Trophoblast cell (in vitro differentiated cells and primary cell): ENCODE measurements around the gene VRK3.

Experiments
- DNase-seq, 2 donors: peaks; one replicate each; pipeline ENCODE4 v3.0.0-alpha.2; 2016
- H2AFZ ChIP-seq: 2 replicates; pipeline ENCODE4 v1.6.1; 2013; ENCODE audit warnings: low read length, moderate library complexity, mild to moderate bottlenecking; ENCODE audit not compliant: insufficient read depth, poor library complexity
- H2AK5ac ChIP-seq: 2 replicates; pipeline ENCODE4 v1.6.1; 2013; ENCODE audit warnings: mild to moderate bottlenecking, low read length
- H2BK120ac ChIP-seq: 2 replicates; pipeline ENCODE4 v1.6.1; 2013; ENCODE audit warnings: low read length, mild to moderate bottlenecking, moderate library complexity; ENCODE audit not compliant: insufficient read depth, poor library complexity
- H2BK12ac ChIP-seq: 2 replicates; pipeline ENCODE4 v1.6.1; 2013; ENCODE audit warnings: mild to moderate bottlenecking, low read length, moderate library complexity
- H2BK5ac ChIP-seq: 2 replicates; pipeline ENCODE4 v1.6.1; 2013; ENCODE audit warnings: low read length, low read depth, moderate library complexity, mild to moderate bottlenecking; ENCODE audit not compliant: poor library complexity
- H3K14ac ChIP-seq: 2 replicates; pipeline ENCODE4 v1.6.1; 2013; ENCODE audit warnings: mild to moderate bottlenecking, low read length
- H3K18ac ChIP-seq: 2 replicates; pipeline ENCODE4 v1.6.1; 2013; ENCODE audit warnings: mild to moderate bottlenecking, low read length
- H3K23ac ChIP-seq: 2 replicates; pipeline ENCODE4 v1.6.1; 2013; ENCODE audit warnings: low read length
- H3K27ac ChIP-seq: 2 replicates; pipeline ENCODE4 v1.5.1; 2013; ENCODE audit warnings: low read depth, mild to moderate bottlenecking, inconsistent platforms, low read length, moderate library complexity
- H3K27me3 ChIP-seq: 2 replicates; pipeline ENCODE4 v1.6.1; 2013; ENCODE audit warnings: inconsistent platforms, mild to moderate bottlenecking, low read length, moderate library complexity; ENCODE audit not compliant: insufficient read depth
- H3K36me3 ChIP-seq, 2 experiments: 1 replicate in 1 of 2; 2 replicates in 1 of 2; pipeline ENCODE4 v1.6.1; 2013; ENCODE audit warnings: low read length in 2 of 2, mild to moderate bottlenecking in 2 of 2, moderate library complexity in 1 of 2; ENCODE audit not compliant: insufficient read depth in 2 of 2, control insufficient read depth in 1 of 2
- H3K4ac ChIP-seq: 2 replicates; pipeline ENCODE4 v1.6.1; 2013; ENCODE audit warnings: low read depth, mild to moderate bottlenecking, low read length, moderate library complexity
- H3K4me1 ChIP-seq, 2 experiments: 1 replicate in 1 of 2; 2 replicates in 1 of 2; pipeline ENCODE4 v1.6.1; 2013; ENCODE audit warnings: low read length in 2 of 2, mild to moderate bottlenecking in 2 of 2, moderate library complexity in 1 of 2; ENCODE audit not compliant: insufficient read depth in 2 of 2, control insufficient read depth in 1 of 2
- H3K4me2 ChIP-seq: 2 replicates; pipeline ENCODE4 v1.6.1; 2013; ENCODE audit warnings: inconsistent platforms, mild to moderate bottlenecking, low read length, moderate library complexity
- H3K4me3 ChIP-seq: 2 replicates; pipeline ENCODE4 v1.5.1; 2013; ENCODE audit warnings: mild to moderate bottlenecking, low read depth, low read length, inconsistent platforms
- H3K79me1 ChIP-seq: one replicate; pipeline ENCODE4 v1.6.1; 2013; ENCODE audit warnings: low read length
- H3K79me2 ChIP-seq: 2 replicates; pipeline ENCODE4 v1.6.1; 2013; ENCODE audit warnings: low read length, mild to moderate bottlenecking; ENCODE audit not compliant: control insufficient read depth, insufficient read depth, poor library complexity
- H3K9ac ChIP-seq: 2 replicates; pipeline ENCODE4 v1.6.1; 2013; ENCODE audit warnings: mild to moderate bottlenecking, low read length
- H3K9me3 ChIP-seq: 2 replicates; pipeline ENCODE4 v1.6.1; 2013; ENCODE audit warnings: low read depth, mild to moderate bottlenecking, control low read depth, inconsistent platforms, low read length; ENCODE audit not compliant: insufficient read depth
- H4K12ac ChIP-seq: 2 replicates; pipeline ENCODE4 v1.6.1; 2013; ENCODE audit warnings: low read depth, mild to moderate bottlenecking, low read length, moderate library complexity
- H4K8ac ChIP-seq: 2 replicates; pipeline ENCODE4 v1.6.1; 2013; ENCODE audit warnings: low read depth, mild to moderate bottlenecking, low read length, moderate library complexity
- H4K91ac ChIP-seq: one replicate; pipeline ENCODE4 v1.6.1; 2013; ENCODE audit warnings: low read depth, mild to moderate bottlenecking, low read length, moderate library complexity
- WGBS: extraction: QIAGEN DNeasy Blood & Tissue Kit; methylation state at CpG from one replicate; pipeline ENCODE4 v1.1.7; 2013; ENCODE audit warnings: missing lambda C conversion rate; ENCODE audit not compliant: insufficient read length, insufficient coverage; ENCODE audit errors: extremely low coverage; 5-methylcytosine and 5-hydroxymethylcytosine counted together

The VRK3 gene

DNA sequence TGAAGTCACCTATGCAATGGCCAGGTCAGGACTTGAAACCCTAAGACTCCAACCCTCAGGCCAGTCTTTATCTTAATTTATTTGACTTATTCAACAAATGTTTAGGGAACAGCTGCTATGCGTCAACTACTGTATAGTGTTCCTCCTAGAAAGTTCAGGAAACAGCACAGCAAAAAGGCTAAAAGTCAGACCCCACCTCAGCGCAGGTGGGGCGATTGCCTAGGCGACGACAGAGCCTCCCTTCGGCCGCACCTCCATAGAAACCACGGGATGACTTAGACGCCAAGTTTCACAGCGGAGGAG is 502 bp downstream of the VRK3 start:
- Histone ChIP-seq H2BK120ac (no peak overlapping the region), H4K12ac (peak overlapping the region; percentile 71), H3K4me1 (peaks cover 5 to 11% of the 10 kb centered on the region in 2 experiments), H3K14ac (peak overlapping the region; percentile 78), H3K27ac (no peak overlapping the region), H2AK5ac (no peak overlapping the region), H3K18ac (peak overlapping the region; percentile 66), H2AFZ (no peak overlapping the region), H3K9me3 (peaks cover 1% of the 10 kb centered on the region), H3K79me2 (peaks cover 8% of the 10 kb centered on the region), H3K79me1 (peaks cover 6% of the 10 kb centered on the region), H4K91ac (peak overlapping the region; percentile 49), H2BK5ac (no peak overlapping the region), H3K9ac (peak overlapping the region; percentile 83), H3K4me2 (peak overlapping the region; percentile 67), H3K27me3 (no peaks in the 10 kb centered on the region), H3K4me3 (peak overlapping the region; percentile 92), H3K36me3 (peaks cover 6% of the 10 kb centered on the region in 2 experiments), H3K23ac (no peak overlapping the region), H4K8ac (peak overlapping the region; percentile 95), H3K4ac (peak overlapping the region; percentile 6), H2BK12ac (no peak overlapping the region)
- WGBS = no CpG with 5 or more reads among the region's 10 CpGs
- peak; percentile 4 to 39 for DNase-seq

GRCh38 chr19:50022823-50023222 is 2.3 kb downstream of the VRK3 start:
- Histone ChIP-seq H3K18ac (no peak overlapping the region), H3K27ac (no peak overlapping the region), H3K4me3 (no peak overlapping the region), H2BK5ac (no peak overlapping the region), H3K27me3 (no peaks in the 10 kb centered on the region), H3K79me2 (peaks cover 8% of the 10 kb centered on the region), H3K4ac (no peak overlapping the region), H3K14ac (no peak overlapping the region), H3K36me3 (peaks cover 7 to 9% of the 10 kb centered on the region in 2 experiments), H2AFZ (no peak overlapping the region), H3K4me2 (no peak overlapping the region), H3K4me1 (peaks cover 5 to 11% of the 10 kb centered on the region in 2 experiments), H4K8ac (no peak overlapping the region), H3K9me3 (peaks cover 1% of the 10 kb centered on the region), H4K91ac (no peak overlapping the region), H2BK120ac (no peak overlapping the region), H4K12ac (no peak overlapping the region), H2BK12ac (no peak overlapping the region), H3K79me1 (peaks cover 6% of the 10 kb centered on the region), H2AK5ac (no peak overlapping the region), H3K9ac (no peak overlapping the region), H3K23ac (no peak overlapping the region)
- no CpG with 5 or more reads among the region's 7 CpGs for WGBS
- no peak for DNase-seq

GRCh38 chr19:50020481-50020880 is 4.7 kb downstream of the VRK3 start:
- H3K18ac ChIP-seq = no peak overlapping the region
- H2AK5ac ChIP-seq = no peak overlapping the region
- no peak overlapping the region for H4K8ac ChIP-seq
- no peak overlapping the region for H3K14ac ChIP-seq
- no peak overlapping the region for H3K23ac ChIP-seq
- no peak overlapping the region for H2AFZ ChIP-seq
- H4K91ac ChIP-seq = no peak overlapping the region
- H3K4me3 ChIP-seq = no peak overlapping the region
- H3K36me3 ChIP-seq = peaks cover 17 to 18% of the 10 kb centered on the region in 2 experiments
- H3K79me2 ChIP-seq = peaks cover 3% of the 10 kb centered on the region
- WGBS = no CpG with 5 or more reads among the region's 6 CpGs
- H3K27me3 ChIP-seq = no peaks in the 10 kb centered on the region
- no peak overlapping the region for H3K4ac ChIP-seq
- H3K4me1 ChIP-seq = peaks cover 0 to 2% of the 10 kb centered on the region in 2 experiments
- peaks cover 3% of the 10 kb centered on the region for H3K79me1 ChIP-seq
- H3K9ac ChIP-seq = no peak overlapping the region
- no peaks in the 10 kb centered on the region for H3K9me3 ChIP-seq
- H2BK12ac ChIP-seq = no peak overlapping the region
- no peak overlapping the region for H4K12ac ChIP-seq
- no peak overlapping the region for H2BK5ac ChIP-seq
- DNase-seq = no peak
- no peak overlapping the region for H2BK120ac ChIP-seq
- no peak overlapping the region for H3K4me2 ChIP-seq
- no peak overlapping the region for H3K27ac ChIP-seq

DNA sequence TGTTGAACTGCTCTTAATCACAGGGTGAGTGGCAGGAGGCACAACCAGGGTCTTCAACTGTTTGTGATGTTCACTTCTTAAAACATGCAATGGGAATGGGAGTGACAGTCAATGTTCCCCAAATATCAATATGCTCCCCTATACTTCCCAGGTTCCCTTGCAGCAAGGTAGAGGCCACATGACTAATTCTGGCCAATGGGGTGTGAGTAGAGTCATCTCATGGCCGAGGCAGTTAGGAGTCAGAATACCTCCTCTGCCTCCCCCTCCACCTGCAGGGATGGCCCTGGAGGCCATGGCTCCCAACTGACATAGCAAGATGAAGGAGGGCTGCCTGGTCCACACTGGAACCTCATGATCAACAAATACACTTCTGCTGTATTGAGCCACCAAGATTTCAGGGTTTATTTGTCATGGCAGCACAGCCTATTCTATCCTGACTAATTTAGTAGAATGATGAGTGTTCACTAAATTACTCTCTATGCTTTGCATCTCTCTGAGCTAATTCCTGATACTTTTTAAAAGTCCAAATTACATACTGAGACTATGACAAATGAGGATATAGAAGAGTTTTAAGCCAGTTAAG is 8.9 kb downstream of the VRK3 start:
- H2AK5ac ChIP-seq = no peak overlapping the region
- H3K9me3 ChIP-seq = no peaks in the 10 kb centered on the region
- H2BK5ac ChIP-seq = no peak overlapping the region
- no peak overlapping the region for H4K91ac ChIP-seq
- H3K14ac ChIP-seq = no peak overlapping the region
- no peak for DNase-seq
- WGBS = no CpG with 5 or more reads among the region's 1 CpG
- no peak overlapping the region for H3K4me3 ChIP-seq
- no peak overlapping the region for H2AFZ ChIP-seq
- no peak overlapping the region for H2BK120ac ChIP-seq
- H3K18ac ChIP-seq = no peak overlapping the region
- H3K4me2 ChIP-seq = no peak overlapping the region
- H3K9ac ChIP-seq = no peak overlapping the region
- H3K79me1 ChIP-seq = no peaks in the 10 kb centered on the region
- no peak overlapping the region for H2BK12ac ChIP-seq
- no peak overlapping the region for H3K23ac ChIP-seq
- H4K8ac ChIP-seq = no peak overlapping the region
- no peak overlapping the region for H3K27ac ChIP-seq
- H3K4me1 ChIP-seq = no peaks in the 10 kb centered on the region
- no peak overlapping the region for H4K12ac ChIP-seq
- peaks cover 33 to 43% of the 10 kb centered on the region in 2 experiments for H3K36me3 ChIP-seq
- H3K27me3 ChIP-seq = no peaks in the 10 kb centered on the region
- no peaks in the 10 kb centered on the region for H3K79me2 ChIP-seq
- no peak overlapping the region for H3K4ac ChIP-seq
